GM18519 (cell line): Measurements from ENCODE around the gene PELI3.

ENCODE experiments used
- ATAC-seq: cut with Tn5 transposase; IDR thresholded peaks from one replicate; pipeline ENCODE4 v1.9.1; 2021; ENCODE audit warnings: mild to moderate bottlenecking, moderate library complexity; ENCODE audit not compliant: unreplicated experiment, low FRiP score

PELI3 gene

DNA sequence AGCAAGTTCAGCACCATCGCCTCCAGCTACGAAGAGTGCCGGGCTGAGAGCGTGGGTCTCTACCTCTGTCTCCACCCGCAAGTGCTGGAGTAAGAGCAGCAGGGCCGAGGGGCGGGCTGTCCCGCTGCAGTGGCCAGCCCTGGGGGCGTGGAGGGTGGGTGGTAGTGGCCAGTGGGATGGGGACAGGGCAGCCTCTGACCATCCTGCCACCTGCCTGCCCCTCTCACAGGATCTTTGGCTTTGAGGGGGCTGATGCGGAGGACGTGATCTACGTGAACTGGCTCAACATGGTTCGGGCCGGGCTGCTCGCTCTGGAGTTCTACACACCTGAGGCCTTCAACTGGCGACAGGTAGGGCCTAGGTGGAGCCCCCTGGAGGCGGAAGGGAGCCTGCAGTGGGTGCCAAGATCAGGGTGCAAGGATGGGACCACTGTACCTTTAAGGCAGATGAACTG, 28.7 kb downstream of the PELI3 start:
- ATAC-seq = no peak

DNA sequence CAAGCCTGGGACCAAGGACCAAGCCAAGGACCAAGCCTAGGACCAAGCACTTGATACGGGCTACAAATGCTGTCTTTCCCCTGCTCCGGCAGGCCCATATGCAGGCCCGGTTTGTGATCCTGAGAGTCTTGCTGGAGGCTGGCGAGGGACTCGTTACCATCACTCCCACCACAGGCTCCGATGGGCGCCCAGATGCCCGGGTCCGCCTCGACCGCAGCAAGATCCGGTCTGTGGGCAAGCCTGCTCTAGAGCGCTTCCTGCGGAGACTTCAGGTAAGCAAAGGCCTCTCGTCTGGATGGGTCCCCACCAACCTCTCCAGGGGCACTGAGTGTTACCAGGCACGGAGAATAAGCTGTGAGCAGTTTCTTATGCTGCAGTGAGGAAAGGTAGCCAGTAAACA, 30.5 kb downstream of the PELI3 start:
- no peak for ATAC-seq

DNA sequence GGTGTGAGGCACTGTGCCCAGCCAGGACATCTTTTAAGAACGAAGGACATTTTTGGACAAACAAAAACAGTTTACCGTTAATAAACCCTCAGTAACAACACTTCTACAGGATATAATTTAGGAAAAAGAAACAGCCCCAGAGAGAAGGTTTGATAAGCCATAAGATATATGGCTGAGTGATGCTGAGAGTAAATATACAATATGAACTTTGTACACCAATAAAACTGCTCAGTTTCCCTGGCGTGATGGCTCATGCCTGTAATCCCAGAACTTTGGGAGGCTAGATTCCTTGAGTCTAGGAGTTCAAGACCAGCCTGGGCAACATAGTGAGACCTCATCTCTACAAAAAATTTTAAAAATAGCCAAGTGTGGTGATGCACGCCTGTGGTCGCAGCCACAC, 31.8 kb downstream of the PELI3 start:
- no peak for ATAC-seq

DNA sequence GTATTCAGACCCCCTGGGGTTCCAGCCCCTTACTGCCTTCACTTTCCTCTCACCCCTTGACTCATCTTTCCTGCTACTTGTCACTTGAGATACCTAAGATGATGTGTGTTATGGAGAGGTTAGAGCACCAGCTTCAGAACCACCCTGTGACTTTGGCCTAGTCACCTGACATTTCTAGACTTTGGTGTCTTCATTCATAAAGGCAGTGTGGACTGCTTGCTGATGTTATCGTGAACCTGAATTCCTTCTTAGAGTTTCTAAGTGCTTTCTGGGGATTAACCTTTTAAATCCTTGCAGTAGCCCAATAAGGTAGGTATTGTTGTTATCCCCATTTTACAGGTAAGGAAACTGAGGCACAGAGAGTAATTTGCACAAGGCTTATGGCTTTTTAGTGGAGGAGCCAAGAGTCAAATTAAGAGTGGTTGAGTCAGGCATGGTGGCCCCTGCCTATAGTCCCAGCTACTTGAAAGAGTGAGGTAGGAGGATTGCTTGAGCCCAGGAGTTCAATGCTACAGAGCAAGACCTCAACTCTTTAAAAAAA, 38.6 kb downstream of the PELI3 start:
- no peak for ATAC-seq

DNA sequence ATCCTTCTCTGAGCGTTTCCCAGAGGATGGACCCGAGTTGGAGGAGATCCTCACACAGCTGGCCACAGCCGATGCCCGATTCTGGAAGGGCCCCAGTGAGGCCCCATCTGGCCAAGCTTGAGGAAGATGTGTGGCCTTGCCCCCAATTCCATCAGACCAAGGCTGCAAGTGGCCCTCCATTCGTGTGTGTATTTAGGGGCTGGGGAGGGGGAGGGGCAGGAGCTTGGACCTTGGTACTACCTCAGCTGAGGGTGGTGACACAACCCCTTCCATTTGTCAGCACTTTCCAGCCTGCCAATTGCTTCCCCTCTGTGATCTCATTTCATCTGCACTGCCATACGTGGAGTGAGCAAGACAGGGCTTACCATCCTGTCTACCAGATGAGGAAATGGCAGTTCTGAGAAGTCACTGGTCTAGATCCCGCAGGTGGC, 42.4 kb downstream of the PELI3 start:
- no peak for ATAC-seq

DNA sequence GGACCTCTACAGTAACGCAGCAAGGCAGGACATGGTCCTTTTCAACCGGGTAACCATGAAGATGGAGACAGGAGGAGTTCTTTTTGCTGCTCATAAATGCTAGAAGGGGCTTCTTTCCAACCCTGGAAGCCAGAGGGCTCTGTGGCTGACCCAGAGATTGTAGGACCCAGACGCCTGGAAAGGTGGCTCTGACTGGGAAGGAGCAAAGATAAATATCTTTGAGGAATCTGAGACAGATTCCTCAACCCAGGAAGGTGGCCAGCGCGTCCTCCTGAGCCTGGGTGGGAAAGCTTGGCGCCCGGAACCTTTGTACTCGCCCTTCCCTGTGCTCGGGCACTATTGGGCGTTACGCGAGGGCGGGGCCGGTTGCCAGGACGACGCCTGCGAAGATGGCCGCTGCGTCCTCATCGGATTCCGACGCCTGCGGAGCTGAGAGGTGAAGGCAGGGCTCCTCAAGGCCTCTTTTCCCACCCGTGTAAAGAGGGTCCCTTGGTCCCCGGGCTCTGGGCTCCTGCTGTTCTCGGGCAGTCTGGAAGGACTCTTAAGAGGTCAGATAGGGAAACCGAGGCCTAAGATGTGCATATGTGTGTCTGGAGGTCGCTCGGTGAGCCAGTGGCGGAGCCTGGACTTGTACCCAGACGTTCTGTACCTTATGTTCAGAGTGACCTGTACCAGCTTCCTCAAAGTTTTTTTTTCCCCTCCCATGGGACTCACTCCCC, 43.7 kb downstream of the PELI3 start, which contains the start of gene BBS1:
TSS of gene BBS1 (plus strand) at position 365 of the 719 bp plus-strand sequence. CDS start at position 390, 25 bp downstream.
- ATAC-seq = no peak

DNA sequence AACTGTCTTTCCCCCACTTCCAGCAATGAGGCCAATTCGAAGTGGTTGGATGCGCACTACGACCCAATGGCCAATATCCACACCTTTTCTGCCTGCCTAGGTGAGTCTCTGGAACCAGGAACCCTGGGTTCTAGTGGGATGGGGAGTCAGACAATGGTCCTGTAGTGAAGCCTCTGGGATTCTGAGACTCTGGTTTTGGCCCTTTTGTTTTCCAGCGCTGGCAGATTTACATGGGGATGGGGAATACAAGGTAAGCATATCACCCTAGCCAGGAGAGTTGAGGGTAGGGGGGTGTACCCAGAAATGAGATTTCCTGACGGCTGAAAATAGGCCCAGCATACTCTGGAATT, 44.3 kb downstream of the PELI3 start:
- no peak for ATAC-seq

DNA sequence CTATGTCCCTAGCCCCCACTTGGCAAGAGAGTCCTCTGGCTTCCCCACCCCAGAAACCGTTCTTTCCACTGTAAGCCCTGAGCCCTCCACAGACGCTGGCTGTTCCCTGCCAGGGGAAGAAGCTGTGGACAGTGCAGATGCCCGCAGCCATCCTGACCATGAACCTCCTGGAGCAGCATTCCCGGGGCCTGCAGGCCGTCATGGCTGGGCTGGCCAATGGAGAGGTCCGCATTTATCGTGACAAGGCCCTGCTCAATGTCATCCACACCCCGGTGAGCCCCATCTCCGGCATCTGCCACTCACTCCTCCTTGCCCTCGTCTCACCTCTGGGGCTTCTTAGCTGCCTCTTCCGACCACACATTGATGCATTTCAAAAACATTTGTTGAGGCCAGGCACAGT, 56.9 kb downstream of the PELI3 start:
- ATAC-seq = no peak

DNA sequence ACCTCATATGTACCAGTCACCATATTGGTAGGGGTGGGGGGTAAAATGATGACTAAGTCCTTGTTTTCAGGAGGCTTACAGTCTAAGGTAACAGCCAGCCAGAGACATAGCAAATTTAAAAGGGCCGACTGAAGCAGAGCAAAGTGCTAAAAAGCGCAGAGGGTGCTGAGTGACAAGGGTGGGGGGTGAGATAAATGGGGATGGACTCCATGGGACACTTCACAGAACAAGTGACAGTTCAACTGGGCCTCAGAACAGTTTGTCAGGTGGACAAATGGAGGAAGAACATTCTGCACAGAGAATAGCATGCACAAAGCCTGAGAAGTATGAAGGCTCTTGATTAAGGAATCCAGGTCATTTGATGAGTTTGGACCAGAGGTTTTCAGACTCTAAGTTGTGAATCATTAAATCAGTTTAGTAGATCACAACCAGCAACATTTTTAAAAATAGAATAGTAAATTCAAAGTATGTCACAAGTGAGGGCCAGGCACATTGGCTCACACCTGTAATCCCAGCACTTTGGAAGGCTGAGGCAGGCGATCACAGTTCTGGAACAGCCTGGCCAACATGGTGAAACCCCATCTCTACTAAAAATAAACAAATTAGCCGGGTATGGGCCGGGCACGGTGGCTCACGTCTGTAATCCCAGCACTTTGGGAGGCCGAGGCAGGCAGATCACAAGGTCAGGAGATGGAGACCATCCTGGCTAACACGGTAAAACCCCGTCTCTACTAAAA, 57.8 kb downstream of the PELI3 start:
- ATAC-seq = no peak
